Aorta (tissue), 5 donors: ENCODE results near the gene DAPK1. TPM values are rescaled to one million over a fixed set of nuclear protein-coding genes. Genes with fewer than 3 reads are reported as not detected.

Source experiments
- ATAC-seq: fragments of 200-7000 bp; cut with Tn5 transposase; one replicate; pipeline ENCODE4 v1.9.1; 2022; ENCODE audit warnings: moderate library complexity; ENCODE audit not compliant: low FRiP score
- DNase-seq, 2 donors: peaks; one replicate each; pipeline ENCODE4 v3.0.0-alpha.2; 2020
- H3K27ac ChIP-seq, 2 donors: one replicate each; pipeline ENCODE4 v1.5.1; 2013; ENCODE audit warnings: low read length in 2 of 2, mild to moderate bottlenecking in 2 of 2, moderate library complexity in 2 of 2, control low read depth in 1 of 2, inconsistent platforms in 1 of 2, low read depth in 1 of 2
- H3K27me3 ChIP-seq, 2 donors: one replicate each; pipeline ENCODE4 v1.6.1; 2013; ENCODE audit warnings: control low read depth in 1 of 2, low read length in 1 of 2, mild to moderate bottlenecking in 1 of 2, moderate library complexity in 1 of 2; ENCODE audit not compliant: insufficient read depth in 2 of 2, control insufficient read depth in 1 of 2
- H3K36me3 ChIP-seq, 2 donors: one replicate each; pipeline ENCODE4 v1.6.1; 2013; ENCODE audit warnings: control low read depth in 1 of 2, low read length in 1 of 2, mild to moderate bottlenecking in 1 of 2; ENCODE audit not compliant: insufficient read depth in 2 of 2, control insufficient read depth in 1 of 2
- H3K4me1 ChIP-seq, 2 donors: one replicate each; pipeline ENCODE4 v1.6.1; 2013; ENCODE audit warnings: low read length in 2 of 2, control low read depth in 1 of 2, mild to moderate bottlenecking in 1 of 2, moderate library complexity in 1 of 2; ENCODE audit not compliant: insufficient read depth in 2 of 2, control insufficient read depth in 1 of 2
- H3K4me3 ChIP-seq, 2 donors: one replicate each; pipeline ENCODE4 v1.5.1; 2013; ENCODE audit warnings: low read length in 2 of 2, control low read depth in 1 of 2, mild to moderate bottlenecking in 1 of 2
- H3K9me3 ChIP-seq: one replicate; pipeline ENCODE4 v1.6.1; 2013; ENCODE audit warnings: mild to moderate bottlenecking, low read length; ENCODE audit not compliant: control insufficient read depth
- WGBS, 2 donors: extraction: QIAGEN DNeasy Blood & Tissue Kit; methylation state at CpG; one replicate each; pipeline ENCODE4 v1.1.7; 2013; 5-methylcytosine and 5-hydroxymethylcytosine counted together
- intact Hi-C, 2 donors: fragments of 100-400 bp; cut with DNase I; formaldehyde crosslinking; loops; one replicate each; pipeline versions ENCODE4 v1.14.2 to v1.15.0; 2022
- polyA plus RNA-seq, 2 donors: library from polyadenylated mRNA; stranded (reverse); fragments of 200-250 nt; gene quantifications; one replicate each; pipeline ENCODE4 v1.2.3, GENCODE V29; 2013
- total RNA-seq, 2 donors: library from RNA; stranded (reverse); fragmentation: NEBNext Ultra II Directional; extraction: Animal tissue kit (Norgen Biotek cat#: 25700); gene quantifications; one replicate each; pipeline ENCODE4 v1.2.1, GENCODE V29; 2021
- donor health status: healthy with polysubstance abuse.
- donor health status: Bipolar disorder and iron deficiency.
- donor health status: DM: no; HTN: no; CAD: no.
- donor health status: DM: no; HTN: no; CAD: no.
- donor health status: DM: yes; HTN: yes; CAD: no.

Gene DAPK1
- total and polyA plus RNA-seq, 4 donors: 6.5 to 41.7 (median 21.7) TPM

DNA sequence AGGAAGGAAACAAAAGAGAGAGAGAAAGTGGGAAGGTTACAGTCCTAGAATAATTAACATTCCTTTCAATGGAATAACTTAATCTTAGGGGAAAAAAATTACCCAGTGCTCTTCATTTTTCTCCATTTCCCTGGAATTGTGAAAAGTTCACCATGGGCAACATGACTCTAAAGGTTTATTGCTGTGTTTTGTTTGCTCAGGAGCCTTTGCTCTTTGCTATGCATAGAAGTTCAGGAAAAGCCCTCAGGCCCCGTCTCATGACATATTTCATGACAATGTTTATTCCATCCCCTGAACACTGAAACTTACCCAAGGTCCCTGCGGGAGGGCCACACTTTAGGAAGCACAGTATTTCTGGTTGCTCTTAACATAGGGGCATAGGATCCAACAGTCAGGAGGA lies 218.5 kb downstream of the DAPK1 start:
- Histone ChIP-seq H3K27me3 (no peaks in the 10 kb centered on the region), H3K4me3 (no peak overlapping the region), H3K36me3 (no peaks in the 10 kb centered on the region), H3K9me3 (no peaks in the 10 kb centered on the region), H3K4me1 (no peaks in the 10 kb centered on the region), H3K27ac (no peak overlapping the region)
- 81 to 84% methylated on average over 2 of the region's 2 CpGs for WGBS, 2 donors
- no peak for DNase-seq
- ATAC-seq: no peak
- intact Hi-C loops: no loop called here

DNA sequence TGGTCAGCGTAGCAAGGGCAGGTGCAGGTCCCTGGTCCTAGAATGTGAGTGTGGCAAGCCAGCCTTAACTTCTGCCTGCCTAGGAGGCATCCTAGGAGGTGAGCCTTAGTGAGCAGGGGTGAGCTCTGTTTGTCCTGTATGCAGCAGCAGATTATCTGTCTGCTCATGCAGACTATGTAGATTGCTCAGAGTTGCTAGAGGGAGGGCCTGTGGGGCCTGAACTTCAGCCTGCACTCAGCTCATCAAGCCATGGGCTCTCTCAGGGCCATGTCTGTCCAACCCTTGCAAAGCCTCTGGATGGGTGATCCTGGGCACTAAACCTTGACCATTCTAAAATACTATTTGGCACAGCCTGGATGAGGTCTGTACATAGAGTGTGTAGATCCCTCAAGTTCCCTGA lies 219.8 kb downstream of the DAPK1 start:
- Histone ChIP-seq H3K36me3 (no peaks in the 10 kb centered on the region), H3K4me1 (no peaks in the 10 kb centered on the region), H3K27me3 (no peaks in the 10 kb centered on the region), H3K27ac (no peak overlapping the region), H3K4me3 (no peak overlapping the region), H3K9me3 (no peaks in the 10 kb centered on the region)
- ATAC-seq (no peak), DNase-seq (no peak)
- 96 to 100% methylated on average over 1 of the region's 1 CpG for WGBS, 2 donors
- intact Hi-C loops: no loop called here

GRCh38 chr9:87718231-87718630 lies 220.6 kb downstream of the DAPK1 start:
- ATAC-seq (no peak), DNase-seq (no peak)
- Histone ChIP-seq H3K9me3 (no peaks in the 10 kb centered on the region), H3K27me3 (no peaks in the 10 kb centered on the region), H3K4me3 (no peak overlapping the region), H3K36me3 (no peaks in the 10 kb centered on the region), H3K27ac (no peak overlapping the region), H3K4me1 (no peaks in the 10 kb centered on the region)
- intact Hi-C loops: no loop called here
- 96 to 98% methylated on average over 3 of the region's 3 CpGs for WGBS, 2 donors

GRCh38 chr9:87718852-87719612 lies 221.4 kb downstream of the DAPK1 start:
- H3K36me3 ChIP-seq: no peaks in the 10 kb centered on the region
- no peak overlapping the region for H3K4me3 ChIP-seq
- DNase-seq (no peak), ATAC-seq (no peak)
- H3K27me3 ChIP-seq: no peaks in the 10 kb centered on the region
- 93 to 94% methylated on average over 6 of the region's 6 CpGs for WGBS, 2 donors
- intact Hi-C loops: no loop called here
- H3K4me1 ChIP-seq: no peaks in the 10 kb centered on the region
- H3K9me3 ChIP-seq: no peaks in the 10 kb centered on the region
- H3K27ac ChIP-seq: no peak overlapping the region

- DNase-seq (no peak), ATAC-seq (no peak)
- 93 to 98% methylated on average over 2 of the region's 2 CpGs for WGBS, 2 donors
- Histone ChIP-seq H3K27me3 (no peaks in the 10 kb centered on the region), H3K36me3 (no peaks in the 10 kb centered on the region), H3K9me3 (no peaks in the 10 kb centered on the region), H3K4me3 (no peak overlapping the region), H3K27ac (no peak overlapping the region), H3K4me1 (no peaks in the 10 kb centered on the region)
- intact Hi-C loops: loop anchor here in 1 of 2 donors (10.0 kb wide), 1 partner anchor 815 kb away; the partner anchor contains the start of gene NXNL2
Measured at GRCh38 chr9:87720173-87720572, 222.5 kb downstream of the DAPK1 start.

GRCh38 chr9:87722393-87723088 lies 224.9 kb downstream of the DAPK1 start:
- Histone ChIP-seq H3K27ac (no peak overlapping the region), H3K9me3 (no peaks in the 10 kb centered on the region), H3K36me3 (no peaks in the 10 kb centered on the region), H3K4me1 (no peaks in the 10 kb centered on the region), H3K4me3 (no peak overlapping the region), H3K27me3 (no peaks in the 10 kb centered on the region)
- ATAC-seq (no peak), DNase-seq (peak in 1 of 2 donors; percentile 68)
- 86 to 92% methylated on average over 5 of the region's 5 CpGs for WGBS, 2 donors
- intact Hi-C loops: loop anchor here in 1 of 2 donors (10.0 kb wide), 1 partner anchor 812 kb away; the partner anchor contains the start of gene NXNL2

DNA sequence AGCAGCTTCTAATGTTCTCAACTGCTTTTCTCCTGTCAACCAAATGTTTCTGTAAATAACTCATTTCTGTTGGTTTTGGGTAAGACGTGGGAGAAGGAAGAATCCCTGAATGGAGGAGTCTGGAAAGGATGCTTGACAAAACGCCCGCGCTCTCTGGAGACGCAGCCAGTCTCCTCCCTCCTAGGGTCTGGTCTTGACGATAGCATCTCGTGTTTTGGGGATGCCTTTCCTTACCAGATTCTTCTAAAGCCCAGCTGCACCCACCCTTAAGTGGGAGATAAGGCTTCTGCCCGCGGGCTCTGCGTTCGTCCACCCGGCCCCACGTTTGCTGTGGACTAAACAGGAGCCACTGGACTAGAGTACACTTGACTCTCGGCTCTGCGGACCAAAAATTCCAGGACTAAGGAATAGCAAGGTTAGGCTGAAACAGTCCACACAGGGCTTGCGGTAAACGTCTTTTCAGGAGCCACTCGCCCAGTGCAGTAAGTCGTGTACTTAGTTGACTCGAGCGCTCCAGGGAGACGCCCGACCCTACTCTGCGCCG lies 227.8 kb downstream of the DAPK1 start:
- ATAC-seq: peak; percentile 59
- 1% methylated on average over 25 of the region's 25 CpGs for WGBS, 2 donors
- no peaks in the 10 kb centered on the region for H3K4me1 ChIP-seq
- peak overlapping the region in 1 of 2 donors; percentile 51 for H3K4me3 ChIP-seq
- DNase-seq: peak in 1 of 2 donors; percentile 77
- intact Hi-C loops: loop anchor here in 1 of 2 donors (10.0 kb wide), 1 partner anchor 809 kb away; the partner anchor contains the start of gene NXNL2
- H3K27ac ChIP-seq: peak overlapping the region; percentile 60 to 77
- no peaks in the 10 kb centered on the region for H3K27me3 ChIP-seq
- no peaks in the 10 kb centered on the region for H3K9me3 ChIP-seq
- no peaks in the 10 kb centered on the region for H3K36me3 ChIP-seq

DNA sequence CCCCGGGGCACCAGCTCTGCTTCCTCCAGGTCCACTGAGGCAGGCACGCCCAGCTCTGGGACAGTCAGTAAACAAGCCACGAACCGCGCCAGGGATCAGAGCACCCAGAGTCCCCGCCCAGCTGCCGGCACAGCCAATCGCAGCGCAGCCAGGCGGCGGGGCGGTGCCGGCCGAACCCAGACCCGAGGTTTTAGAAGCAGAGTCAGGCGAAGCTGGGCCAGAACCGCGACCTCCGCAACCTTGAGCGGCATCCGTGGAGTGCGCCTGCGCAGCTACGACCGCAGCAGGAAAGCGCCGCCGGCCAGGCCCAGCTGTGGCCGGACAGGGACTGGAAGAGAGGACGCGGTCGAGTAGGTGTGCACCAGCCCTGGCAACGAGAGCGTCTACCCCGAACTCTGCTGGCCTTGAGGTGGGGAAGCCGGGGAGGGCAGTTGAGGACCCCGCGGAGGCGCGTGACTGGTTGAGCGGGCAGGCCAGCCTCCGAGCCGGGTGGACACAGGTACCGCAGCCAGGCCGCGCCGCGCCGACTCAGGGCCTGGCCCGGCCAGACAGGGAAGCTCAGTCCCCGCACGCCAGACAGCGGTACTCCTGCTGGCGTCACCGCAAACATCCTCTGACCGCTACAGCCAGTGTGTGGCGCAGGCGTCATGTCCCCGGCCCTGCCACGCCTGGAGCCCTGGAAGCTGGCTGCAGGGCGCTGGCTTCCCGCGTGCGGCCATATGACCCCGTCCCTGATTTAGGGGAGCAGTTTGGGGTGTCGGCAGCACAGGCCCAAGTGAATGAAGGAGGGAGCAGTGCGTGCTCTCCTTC lies 228.4 kb downstream of the DAPK1 start, which contains the start of gene CTSL:
TSS of gene CTSL (plus strand) at position 220 of the 810 bp plus-strand sequence. CDS start 1,485 bp downstream, outside the sequence.
- intact Hi-C loops: loop anchor here in 1 of 2 donors (10.0 kb wide), 1 partner anchor 809 kb away; the partner anchor contains the start of gene NXNL2
- WGBS, 2 donors: 0% methylated on average over 64 to 67 of the region's 67 CpGs
- DNase-seq (peak; percentile 96), ATAC-seq (peak; percentile 97)
- H3K4me1 ChIP-seq: no peaks in the 10 kb centered on the region
- H3K36me3 ChIP-seq: no peaks in the 10 kb centered on the region
- H3K9me3 ChIP-seq: no peaks in the 10 kb centered on the region
- peak within 1 kb of the TSS; percentile 13 to 51 for H3K4me3 ChIP-seq
- H3K27ac ChIP-seq: peak within 1 kb of the TSS; percentile 60 to 77
- no peaks in the 10 kb centered on the region for H3K27me3 ChIP-seq
